A549 (cell line): Measurements from ENCODE around the gene RANBP9.

Experiments used
- CTCF ChIP-seq: fragments of >200 bp; sonication (Bioruptor Twin); formaldehyde crosslinking; IDR thresholded peaks from 3 replicates; pipeline ENCODE4 v1.5.1; 2016
- FOXS1 ChIP-seq: fragments of 250-450 bp; sonication (Bioruptor Pico); IDR thresholded peaks from 2 replicates; pipeline ENCODE4 v1.5.0; 2020; ENCODE audit warnings: mild to moderate bottlenecking, moderate library complexity
- HEYL ChIP-seq: fragments of 250-450 bp; sonication (Bioruptor Pico); IDR thresholded peaks from 2 replicates; pipeline ENCODE4 v1.8.0; 2021; ENCODE audit warnings: mild to moderate bottlenecking, moderate library complexity
- KDM5A ChIP-seq: fragments of 200-600 bp; sonication (generic); IDR thresholded peaks from 2 replicates; pipeline ENCODE4 v1.6.1; 2016; ENCODE audit warnings: antibody characterized with exemption, mild to moderate bottlenecking

- TF ChIP-seq CTCF (peak; percentile 77), FOXS1 (no peak), HEYL (CRISPR knock-in tag) (no peak), KDM5A (no peak)
These were observed 136.3 kb downstream of the RANBP9 start for GRCh38 chr6:13575377-13575775.
